ENCODE measurements around the gene FAM181A.

FAM181A gene

GRCh38 chr14:93926873-93927799 is at the start of gene FAM181A:
Gene FAM181A (plus strand): TSS chr14:93927344. CDS start chr14:93928286, 942 bp downstream.
- DNase-seq = no peak

DNA sequence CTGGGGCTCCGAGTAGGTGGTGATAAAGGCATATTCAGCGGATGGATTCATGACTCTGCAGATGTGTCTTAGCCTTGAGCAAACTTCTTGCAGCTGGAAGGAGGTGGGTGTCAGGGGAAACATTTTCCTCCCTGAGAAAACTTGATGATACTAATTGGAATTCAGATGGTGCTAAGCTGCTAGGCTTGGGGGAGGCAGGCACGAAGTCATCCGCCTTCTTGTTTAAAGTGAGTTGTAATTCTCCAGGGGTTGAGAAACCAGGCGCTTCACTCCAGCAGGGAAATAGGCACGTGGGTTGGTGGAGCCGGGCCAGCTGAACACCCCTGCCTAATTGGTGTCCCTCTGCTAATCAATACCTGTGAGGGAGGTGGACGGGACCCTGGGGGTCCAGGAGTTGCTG is 48.9 kb upstream of the FAM181A start:
- DNase-seq = no peak

DNA sequence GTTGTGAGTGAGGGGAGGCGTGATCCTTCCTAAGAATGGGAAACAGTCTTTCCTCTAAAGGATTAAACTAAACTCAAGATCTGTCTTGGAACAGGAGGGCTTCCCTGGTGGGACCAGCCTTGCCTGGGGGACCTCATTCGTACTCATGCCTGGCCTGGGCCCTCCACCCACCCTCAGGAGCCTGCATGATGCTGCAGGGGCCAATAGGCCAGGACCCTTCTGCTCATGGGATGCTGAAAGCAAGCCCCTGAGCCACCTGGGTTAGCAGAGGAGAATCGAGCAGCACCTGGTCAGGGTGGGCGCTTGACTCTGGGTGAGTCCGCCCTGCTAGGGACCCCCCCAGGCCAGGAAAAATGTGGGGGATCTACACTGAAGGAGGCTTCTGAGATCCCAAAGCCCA is 48.3 kb upstream of the FAM181A start:
- DNase-seq = no peak

- no peak for DNase-seq
Measured at GRCh38 chr14:93879362-93879983, 47.7 kb upstream of the FAM181A start.

- DNase-seq = no peak
Measured at GRCh38 chr14:93880021-93880820, 46.9 kb upstream of the FAM181A start.

DNA sequence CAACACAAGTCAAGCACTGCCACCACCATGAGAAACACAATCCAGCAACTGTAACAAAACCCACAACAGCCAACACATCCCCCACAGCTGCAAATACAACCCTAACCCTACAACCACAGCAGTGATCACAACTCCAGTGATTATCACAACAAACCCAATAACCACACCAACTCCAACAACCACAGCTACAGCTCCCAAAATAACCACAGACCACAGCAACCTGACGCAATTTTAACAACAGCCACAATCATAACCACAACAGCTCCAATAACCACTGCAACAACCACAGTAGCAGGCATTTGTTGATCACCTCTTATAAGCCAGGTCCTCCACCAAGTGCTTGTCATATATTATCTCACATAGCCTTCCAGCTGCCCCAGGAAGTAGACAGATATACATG is 42.2 kb upstream of the FAM181A start:
- DNase-seq = no peak

DNA sequence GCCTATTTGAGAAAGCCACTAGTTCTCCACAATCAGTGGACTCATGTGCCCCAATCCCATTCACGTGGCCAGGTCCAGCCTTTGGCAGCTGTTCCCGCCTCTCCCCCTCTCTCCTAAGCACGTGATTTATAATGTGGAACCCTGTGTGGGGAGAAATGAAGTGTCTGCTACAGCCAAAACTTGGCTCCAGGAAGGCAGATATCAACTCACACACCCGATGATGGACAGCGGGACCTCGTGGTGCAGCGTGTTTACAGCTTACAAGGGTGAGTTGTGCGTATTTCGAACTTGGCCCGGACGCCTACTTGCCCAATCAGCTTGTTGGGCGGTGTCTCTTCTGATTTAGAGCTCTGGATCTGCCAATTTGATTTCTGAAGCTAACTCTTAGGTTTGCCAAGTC is 38.1 kb upstream of the FAM181A start:
- no peak for DNase-seq

GRCh38 chr14:93889739-93890483 is 37.2 kb upstream of the FAM181A start:
- DNase-seq = no peak

- no peak for DNase-seq
Measured at GRCh38 chr14:93891756-93892504, 35.2 kb upstream of the FAM181A start.

DNA sequence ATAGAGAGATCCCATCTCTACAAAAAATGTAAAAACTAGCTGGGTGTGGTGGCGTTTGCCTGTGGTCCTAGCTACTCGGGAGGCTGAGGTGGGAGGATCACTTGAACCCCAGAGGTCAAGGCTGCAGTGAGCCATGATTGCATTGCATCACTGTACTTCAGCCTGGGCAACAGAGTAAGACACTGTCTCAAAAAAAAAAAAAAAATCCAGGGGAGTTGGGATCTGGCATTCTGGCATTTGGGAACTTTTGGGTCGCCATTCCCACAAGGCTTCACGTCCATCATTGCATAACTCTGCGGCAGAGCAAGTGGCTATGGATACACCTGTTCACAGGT is 34.7 kb upstream of the FAM181A start:
- no peak for DNase-seq

DNA sequence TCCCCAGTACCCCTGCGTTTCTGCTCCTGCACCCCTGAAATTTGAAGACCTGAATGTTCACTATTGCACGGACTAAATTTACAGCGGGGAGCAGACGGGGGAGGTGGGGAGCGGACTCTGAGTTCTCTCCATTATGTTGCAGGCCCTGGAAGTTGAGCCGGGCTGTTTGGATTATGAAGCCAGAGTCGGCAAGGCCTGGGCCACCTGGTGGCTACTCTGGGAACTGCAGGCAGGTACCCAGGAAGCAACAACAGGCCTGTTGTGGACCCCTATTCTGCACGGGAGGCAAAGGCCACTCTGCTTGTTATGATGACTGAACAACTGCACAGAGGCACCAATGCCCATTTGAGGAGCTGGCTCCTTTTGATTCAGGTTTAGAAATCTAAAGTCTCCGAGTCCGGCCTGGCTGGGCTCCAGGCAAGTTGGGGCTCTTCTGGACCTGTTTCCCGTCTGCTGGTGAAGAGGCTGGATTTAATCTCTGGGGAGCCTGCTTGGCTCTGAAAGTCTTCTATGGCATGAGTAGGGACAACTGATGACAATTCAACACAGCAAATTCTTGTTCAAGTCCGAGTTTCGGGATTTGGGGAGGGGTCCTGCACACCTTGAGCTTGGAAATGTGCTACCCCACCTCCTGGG is 34.1 kb upstream of the FAM181A start:
- peak; percentile 33 for DNase-seq

DNA sequence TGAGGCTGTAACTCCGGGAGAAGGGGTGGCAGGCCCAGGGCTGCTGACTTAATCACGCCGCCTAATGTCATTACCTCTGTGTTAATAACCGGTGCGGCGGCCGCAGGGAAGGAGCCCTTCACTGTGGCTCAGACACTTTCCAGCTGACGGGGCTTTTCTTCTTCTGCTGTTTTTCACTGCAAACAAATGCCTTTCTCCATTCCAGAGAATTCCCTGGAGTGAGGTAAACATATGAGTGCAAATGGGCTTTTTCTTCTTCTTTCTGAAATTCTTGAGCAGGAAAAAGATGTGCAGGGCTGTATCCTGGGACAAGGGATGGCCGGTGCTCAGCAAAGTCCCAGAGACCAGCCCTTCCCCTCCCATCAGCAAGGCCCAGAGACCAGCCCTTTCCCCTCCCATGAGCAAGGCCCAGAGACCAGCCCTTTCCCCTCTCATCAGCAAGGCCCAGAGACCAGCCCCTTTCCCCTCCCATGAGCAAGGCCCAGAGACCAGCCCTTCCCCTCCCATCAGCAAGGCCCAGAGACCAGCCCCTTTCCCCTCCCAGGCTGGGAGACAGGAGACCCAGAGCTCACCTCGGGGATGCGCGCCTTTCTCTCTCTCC is 33.4 kb upstream of the FAM181A start:
- DNase-seq = no peak

DNA sequence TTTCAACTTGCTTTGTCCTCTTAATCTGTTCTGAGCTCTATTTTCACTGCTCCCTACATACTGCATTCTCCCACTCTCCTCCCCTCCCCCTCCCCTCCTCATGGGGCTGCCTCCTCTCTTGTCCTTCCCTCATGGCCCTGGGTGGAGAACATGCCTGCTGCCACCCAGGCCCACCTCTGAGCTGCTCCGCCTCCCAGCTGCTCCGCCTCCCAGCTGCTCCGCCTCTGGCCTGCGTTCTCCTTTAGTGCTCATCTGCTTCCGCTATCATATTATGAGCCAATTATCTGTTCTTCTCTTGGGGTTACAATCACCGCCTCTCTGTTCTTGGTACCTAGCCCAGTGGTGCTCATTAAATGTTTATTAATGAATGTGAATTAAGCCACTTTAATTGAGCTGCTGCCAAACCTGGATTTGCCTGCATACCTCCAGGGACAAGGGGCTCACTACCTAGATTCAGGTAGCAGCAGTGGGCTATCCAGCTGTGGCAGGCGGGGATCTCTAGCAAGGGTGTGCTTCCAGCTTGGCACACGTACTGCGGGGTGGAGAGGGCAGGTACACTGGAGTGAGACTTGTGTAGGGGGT is 32.0 kb upstream of the FAM181A start:
- no peak for DNase-seq

GRCh38 chr14:93897476-93897845 is 29.7 kb upstream of the FAM181A start:
- DNase-seq = no peak

- no peak for DNase-seq
Measured at GRCh38 chr14:93898081-93898611, 29.0 kb upstream of the FAM181A start.

GRCh38 chr14:93898731-93899130 is 28.4 kb upstream of the FAM181A start:
- DNase-seq = no peak

DNA sequence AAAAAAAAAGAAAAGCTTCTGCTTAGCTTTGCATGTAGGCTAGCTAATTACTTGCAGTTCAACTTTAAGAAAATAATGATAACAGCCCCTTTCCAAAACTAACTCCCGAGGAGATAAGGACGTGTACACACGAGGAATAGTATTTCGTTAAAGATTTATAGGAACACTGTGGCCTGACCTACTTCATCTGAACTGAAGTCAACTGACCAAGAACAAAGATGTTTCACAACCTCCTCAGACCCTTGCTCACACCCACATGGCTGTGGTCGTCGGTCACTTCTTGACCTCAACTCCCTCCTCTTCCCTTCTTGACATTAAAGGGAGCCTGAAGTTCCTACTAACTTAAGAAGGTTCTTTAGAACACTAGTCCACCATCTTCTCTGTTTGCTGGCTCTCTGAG is 25.3 kb upstream of the FAM181A start:
- DNase-seq = no peak

GRCh38 chr14:93902619-93903307 is 24.4 kb upstream of the FAM181A start:
- DNase-seq = no peak

- no peak for DNase-seq
Measured at GRCh38 chr14:93903342-93904184, 23.6 kb upstream of the FAM181A start.
